Heart left ventricle (tissue), 13 donors: ENCODE data around the gene PDE3A.

Experiments used
- CTCF ChIP-seq, 12 donors: fragments of 200-600 bp; sonication (generic) in 4 of 12; IDR thresholded peaks; one replicate each; pipeline versions ENCODE4 v1.5.0 to v1.8.0; 2018 to 2022; ENCODE audit warnings: antibody characterized with exemption in 12 of 12, mild to moderate bottlenecking in 5 of 12
- POLR2A ChIP-seq, 2 donors: fragments of 450-650 bp; IDR thresholded peaks; one replicate each; pipeline ENCODE4 v1.6.1; 2017; ENCODE audit warnings: antibody characterized with exemption in 2 of 2, mild to moderate bottlenecking in 2 of 2, moderate library complexity in 2 of 2
- donor health status: ischemic (EF 13 %, LVEDD 7.1; RV severe dilation, severe dysfunction).
- donor health status: DM: no; HTN: yes; CAD: no.
- donor health status: DM: no; HTN: no; CAD: no.
- donor health status: ischemic (EF 25% LVEDD 6.9; RV normal size, moderate dysfunction).
- donor health status: ischemic (EF 25% LVEDD 5.7; RV mildly dilated, moderate dysfunction).
- donor health status: ischemic (EF 35%, LVEDD 5.7; RV mildly dilated, moderate dysfunction).
- donor health status: nonischemic (EF 11% LVEDD 7.7; RV severe dilation, severe dysfunction).
- donor health status: DM: yes; HTN: yes; CAD: no.
- donor health status: PGD.
- donor health status: ischemic (EF 29% LVEDD 5.4; RV normal size, mild dysfunction).
- donor health status: nonischemic (EF 23%, LVEDD 6.1; RV moderate dilation, normal function).

DNA sequence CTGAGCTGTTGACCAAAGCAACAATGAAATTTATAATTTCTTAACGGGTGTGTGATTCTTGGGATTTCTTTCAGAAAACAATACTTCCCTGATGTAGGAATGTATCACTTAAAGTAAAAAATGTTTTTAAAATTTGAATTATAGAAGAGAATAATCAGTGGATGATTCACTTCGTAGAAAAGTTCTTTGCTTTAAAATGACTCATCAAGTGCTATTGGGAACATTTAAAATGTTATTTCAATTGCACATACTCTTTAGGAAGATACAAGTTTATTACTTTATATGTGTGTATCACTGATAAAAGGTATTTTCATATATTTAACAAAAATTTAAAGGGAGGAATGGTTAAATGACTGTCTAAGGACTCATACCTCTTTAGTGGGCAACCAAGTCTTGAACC, 155.3 kb downstream of the PDE3A start:
- no peak for TF ChIP-seq CTCF (IDR thresholded peaks at IDR 0.05)
- TF ChIP-seq POLR2A (IDR thresholded peaks at IDR 0.05): no peak
